HUES64 (cell line): ENCODE measurements around the gene DACT2.

ENCODE experiments used
- H3K27ac ChIP-seq: 2 replicates; pipeline ENCODE4 v1.7.0; 2013; ENCODE audit warnings: low read depth, low read length, inconsistent platforms
- H3K27me3 ChIP-seq: 2 replicates; pipeline ENCODE4 v1.6.1; 2013; ENCODE audit warnings: mild to moderate bottlenecking, low read length; ENCODE audit not compliant: insufficient read depth
- H3K36me3 ChIP-seq: 2 replicates; pipeline ENCODE4 v1.6.1; 2013; ENCODE audit warnings: mild to moderate bottlenecking, low read length; ENCODE audit not compliant: insufficient read depth
- H3K4me1 ChIP-seq: 2 replicates; pipeline ENCODE4 v1.6.1; 2013; ENCODE audit warnings: mild to moderate bottlenecking, low read length, moderate library complexity; ENCODE audit not compliant: insufficient read depth
- H3K4me3 ChIP-seq: 2 replicates; pipeline ENCODE4 v1.5.1; 2013; ENCODE audit warnings: mild to moderate bottlenecking, low read length, moderate library complexity
- H3K9ac ChIP-seq: 2 replicates; pipeline ENCODE4 v1.6.1; 2013; ENCODE audit warnings: mild to moderate bottlenecking, low read depth, low read length
- H3K9me3 ChIP-seq: 2 replicates; pipeline ENCODE4 v1.6.1; 2013; ENCODE audit warnings: low read depth, low read length; ENCODE audit not compliant: insufficient read depth
- WGBS: fragments of 150-250, 120-280 bp; methylation state at CpG from one replicate; pipeline ENCODE4 v1.1.7; 2013; ENCODE audit warnings: missing lambda C conversion rate; 5-methylcytosine and 5-hydroxymethylcytosine counted together

The DACT2 gene

GRCh38 chr6:168300975-168301647 is 18.5 kb downstream of the DACT2 start:
- H3K27ac ChIP-seq = no peak overlapping the region; the same call in 1 of the 2 replicates
- WGBS = 46% methylated on average over 20 of the region's 20 CpGs
- peaks cover 18% of the 10 kb centered on the region for H3K27me3 ChIP-seq
- H3K4me3 ChIP-seq = peak overlapping the region; percentile 6; the same call in 1 of the 2 replicates
- H3K9ac ChIP-seq = peak overlapping the region; percentile 49; the same call in 1 of the 2 replicates
- no peaks in the 10 kb centered on the region for H3K36me3 ChIP-seq
- peaks cover 29% of the 10 kb centered on the region for H3K4me1 ChIP-seq
- H3K9me3 ChIP-seq = no peaks in the 10 kb centered on the region

GRCh38 chr6:168299541-168300511 is 19.8 kb downstream of the DACT2 start:
- WGBS = 92% methylated on average over 28 of the region's 28 CpGs
- no peak overlapping the region for H3K9ac ChIP-seq
- H3K4me3 ChIP-seq = no peak overlapping the region
- no peaks in the 10 kb centered on the region for H3K36me3 ChIP-seq
- H3K27ac ChIP-seq = no peak overlapping the region
- H3K27me3 ChIP-seq = peaks cover 18% of the 10 kb centered on the region
- no peaks in the 10 kb centered on the region for H3K9me3 ChIP-seq
- peaks cover 27% of the 10 kb centered on the region for H3K4me1 ChIP-seq

DNA sequence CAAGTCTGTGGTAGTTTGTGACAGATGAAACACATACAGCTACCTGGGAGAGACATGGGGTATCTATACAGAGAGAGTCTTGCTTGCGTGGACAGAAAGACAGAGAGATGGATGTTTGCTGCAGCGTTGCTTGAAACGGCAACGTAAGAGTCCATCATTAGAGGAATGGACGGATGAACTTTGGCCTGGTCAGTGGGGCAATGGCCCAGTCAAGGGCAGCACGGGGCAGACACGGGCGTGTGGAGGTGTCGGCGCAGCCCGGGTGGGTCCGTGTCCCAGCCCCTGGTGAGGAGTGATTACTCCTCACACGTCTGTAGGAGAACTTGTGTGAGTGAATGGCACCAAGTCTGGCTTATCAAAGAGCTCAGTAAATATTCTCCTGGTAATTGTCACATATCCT is 21.9 kb downstream of the DACT2 start:
- no peak overlapping the region for H3K27ac ChIP-seq
- H3K9ac ChIP-seq = no peak overlapping the region
- peaks cover 13% of the 10 kb centered on the region for H3K27me3 ChIP-seq
- H3K9me3 ChIP-seq = no peaks in the 10 kb centered on the region
- peaks cover 16% of the 10 kb centered on the region for H3K4me1 ChIP-seq
- no peak overlapping the region for H3K4me3 ChIP-seq
- 95% methylated on average over 13 of the region's 13 CpGs for WGBS
- no peaks in the 10 kb centered on the region for H3K36me3 ChIP-seq

DNA sequence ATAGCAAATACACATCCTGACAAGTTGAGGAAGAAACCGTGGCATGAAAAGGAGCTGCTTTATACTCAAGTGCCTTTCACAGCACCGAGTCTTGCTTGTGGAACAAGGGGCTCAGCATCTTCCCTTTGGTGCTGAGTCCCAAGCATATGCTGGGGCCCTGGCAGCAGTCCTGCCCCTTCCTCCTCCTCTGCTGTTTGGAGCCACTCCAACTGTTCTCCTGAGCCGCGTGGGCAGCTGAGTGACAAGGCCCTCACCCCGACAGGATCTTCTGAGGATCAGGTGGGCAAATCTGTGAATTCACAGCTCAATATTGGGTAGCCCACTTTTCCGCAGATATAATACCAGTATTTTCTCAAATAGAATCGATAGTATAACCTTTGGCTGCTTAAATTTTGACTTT is 24.7 kb downstream of the DACT2 start:
- no peak overlapping the region for H3K9ac ChIP-seq
- no peaks in the 10 kb centered on the region for H3K9me3 ChIP-seq
- H3K36me3 ChIP-seq = no peaks in the 10 kb centered on the region
- H3K27ac ChIP-seq = no peak overlapping the region
- H3K27me3 ChIP-seq = peaks cover 7% of the 10 kb centered on the region; the same call in 1 of the 2 replicates
- WGBS = 92% methylated on average over 7 of the region's 7 CpGs
- no peak overlapping the region for H3K4me3 ChIP-seq
- H3K4me1 ChIP-seq = no peaks in the 10 kb centered on the region

GRCh38 chr6:168293636-168294530 is 25.7 kb downstream of the DACT2 start:
- H3K4me3 ChIP-seq = no peak overlapping the region
- H3K4me1 ChIP-seq = no peaks in the 10 kb centered on the region
- 94% methylated on average over 25 of the region's 26 CpGs for WGBS
- no peaks in the 10 kb centered on the region for H3K36me3 ChIP-seq
- H3K27me3 ChIP-seq = peaks cover 2% of the 10 kb centered on the region; the same call in 1 of the 2 replicates
- no peak overlapping the region for H3K27ac ChIP-seq
- H3K9me3 ChIP-seq = no peaks in the 10 kb centered on the region
- H3K9ac ChIP-seq = no peak overlapping the region

GRCh38 chr6:168292826-168293225 is 26.8 kb downstream of the DACT2 start:
- Histone ChIP-seq H3K27me3 (no peaks in the 10 kb centered on the region), H3K4me1 (no peaks in the 10 kb centered on the region), H3K4me3 (no peak overlapping the region), H3K36me3 (no peaks in the 10 kb centered on the region), H3K9ac (no peak overlapping the region), H3K27ac (no peak overlapping the region), H3K9me3 (no peaks in the 10 kb centered on the region)
- whole genome bisulfite sequencing = 96% methylated on average over 4 of the region's 4 CpGs

GRCh38 chr6:168291450-168291849 is 28.1 kb downstream of the DACT2 start:
- H3K4me3 ChIP-seq = no peak overlapping the region
- H3K27me3 ChIP-seq = no peaks in the 10 kb centered on the region
- H3K27ac ChIP-seq = no peak overlapping the region
- H3K36me3 ChIP-seq = no peaks in the 10 kb centered on the region
- H3K9ac ChIP-seq = no peak overlapping the region
- no peaks in the 10 kb centered on the region for H3K4me1 ChIP-seq
- 90% methylated on average over 2 of the region's 2 CpGs for WGBS
- no peaks in the 10 kb centered on the region for H3K9me3 ChIP-seq

DNA sequence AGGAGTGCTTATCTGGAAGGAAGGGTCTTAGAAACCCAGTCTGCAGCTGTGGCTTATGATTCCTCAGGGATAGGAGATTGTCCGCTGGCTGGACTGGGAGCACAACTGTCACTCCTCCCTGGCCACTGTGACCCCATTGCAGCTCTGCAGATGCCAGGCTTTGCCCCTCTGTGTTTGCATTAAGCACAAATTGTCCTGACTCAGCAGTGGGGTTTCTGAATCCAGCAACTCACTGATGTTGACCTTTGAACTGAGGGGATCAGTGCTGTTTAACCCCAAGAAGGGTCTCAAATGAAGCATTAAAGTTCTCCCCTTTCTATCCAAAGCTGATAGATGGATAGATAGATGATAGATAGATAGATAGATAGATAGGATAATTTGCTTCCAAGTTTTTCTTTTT is 29.5 kb downstream of the DACT2 start:
- 95% methylated on average over 1 of the region's 1 CpG for WGBS
- H3K27ac ChIP-seq = no peak overlapping the region
- H3K4me1 ChIP-seq = no peaks in the 10 kb centered on the region
- no peaks in the 10 kb centered on the region for H3K27me3 ChIP-seq
- no peaks in the 10 kb centered on the region for H3K9me3 ChIP-seq
- no peak overlapping the region for H3K9ac ChIP-seq
- H3K36me3 ChIP-seq = no peaks in the 10 kb centered on the region
- H3K4me3 ChIP-seq = no peak overlapping the region

DNA sequence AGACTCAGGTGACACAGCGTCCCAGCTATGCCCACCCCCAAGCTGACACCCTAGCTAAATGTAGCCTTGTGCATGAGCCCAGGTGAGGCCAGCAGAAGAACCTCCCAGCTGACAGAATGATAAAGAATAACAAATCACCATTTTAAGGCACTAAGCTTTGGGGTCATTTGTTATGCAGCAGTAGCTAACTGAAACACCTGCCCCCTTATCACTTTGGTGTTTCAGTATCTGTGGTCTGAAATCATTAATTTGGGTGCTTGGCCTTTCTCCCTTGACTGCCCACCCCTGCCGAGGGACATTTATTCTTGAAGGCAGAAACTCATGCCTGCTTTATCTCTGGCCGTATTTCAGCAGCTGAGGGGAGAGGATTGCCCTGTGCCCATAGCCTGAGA is 30.0 kb downstream of the DACT2 start:
- Histone ChIP-seq H3K9ac (no peak overlapping the region), H3K27me3 (no peaks in the 10 kb centered on the region), H3K4me3 (no peak overlapping the region), H3K27ac (no peak overlapping the region), H3K9me3 (no peaks in the 10 kb centered on the region), H3K4me1 (no peaks in the 10 kb centered on the region), H3K36me3 (no peaks in the 10 kb centered on the region)
- 92% methylated on average over 3 of the region's 3 CpGs for WGBS

DNA sequence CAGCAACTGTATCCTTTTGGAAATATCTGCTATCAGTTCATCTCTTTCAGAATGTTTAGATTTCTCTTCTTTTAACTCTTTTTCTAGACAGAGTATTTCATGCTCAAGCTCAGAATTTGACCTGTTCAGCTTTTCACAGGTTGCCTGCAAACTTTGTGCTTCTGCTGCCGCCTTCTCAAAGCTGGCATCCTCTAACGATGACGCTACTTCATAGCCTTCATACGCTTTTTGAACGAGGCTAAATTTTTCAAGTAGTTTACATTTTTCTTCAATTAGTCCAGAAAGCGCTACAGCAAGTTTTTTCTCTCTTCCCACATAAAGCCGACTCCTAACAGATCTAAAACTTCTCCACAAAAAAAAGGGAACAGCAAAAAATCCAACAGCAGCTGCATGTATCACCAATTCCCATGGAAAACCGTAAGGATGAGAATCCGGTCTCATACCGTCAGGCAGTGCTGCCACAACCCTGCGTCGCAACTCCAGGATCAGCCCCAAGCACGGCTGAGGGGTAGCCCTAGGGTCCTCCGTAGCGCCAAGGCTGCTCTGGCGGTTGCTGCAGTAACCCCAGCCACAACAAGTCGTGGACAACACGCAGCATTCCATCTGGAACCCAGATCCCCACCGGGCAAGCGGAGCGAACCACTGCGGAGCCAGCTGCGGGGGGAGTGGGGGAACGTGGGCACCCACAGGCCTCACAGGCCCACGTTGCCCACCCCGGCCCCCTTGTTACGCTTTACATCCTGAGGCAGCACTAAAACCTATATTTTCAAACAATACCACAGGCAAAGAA is 30.6 kb downstream of the DACT2 start:
- H3K9ac ChIP-seq = no peak overlapping the region
- H3K36me3 ChIP-seq = no peaks in the 10 kb centered on the region
- no peak overlapping the region for H3K27ac ChIP-seq
- H3K4me3 ChIP-seq = no peak overlapping the region
- no peaks in the 10 kb centered on the region for H3K27me3 ChIP-seq
- 95% methylated on average over 27 of the region's 27 CpGs for WGBS
- no peaks in the 10 kb centered on the region for H3K4me1 ChIP-seq
- H3K9me3 ChIP-seq = no peaks in the 10 kb centered on the region
